Type B pancreatic cell (in vitro differentiated cells): ENCODE results near the gene FUT7. TPM values are rescaled to one million over a fixed set of nuclear protein-coding genes. Genes with fewer than 3 reads are reported as not detected.

Source experiments
- DNase-seq: peaks from one replicate; pipeline ENCODE4 v3.0.0; 2021; ENCODE audit warnings: mixed read lengths; ENCODE audit not compliant: unreplicated experiment; ENCODE audit errors: extremely low spot score
- H3K27ac Mint-ChIP-seq: 2 replicates; pipeline ENCODE4 v1.8.0; 2021; ENCODE audit warnings: mild to moderate bottlenecking, mixed read lengths
- H3K27me3 Mint-ChIP-seq: 2 replicates; pipeline ENCODE4 v1.8.0; 2021; ENCODE audit warnings: mixed read lengths
- H3K36me3 Mint-ChIP-seq: 2 replicates; pipeline ENCODE4 v1.8.0; 2021; ENCODE audit warnings: mixed read lengths
- H3K4me1 Mint-ChIP-seq: one replicate; pipeline ENCODE4 v1.8.0; 2021; ENCODE audit warnings: mixed read lengths; ENCODE audit not compliant: unreplicated experiment
- H3K4me3 Mint-ChIP-seq: 2 replicates; pipeline ENCODE4 v1.8.0; 2021; ENCODE audit warnings: mild to moderate bottlenecking, mixed read lengths
- H3K9me3 Mint-ChIP-seq: 2 replicates; pipeline ENCODE4 v1.8.0; 2021; ENCODE audit warnings: mixed read lengths
- CTCF ChIP-seq: fragments of 200-600 bp; sonication (generic); conservative IDR thresholded peaks from 2 replicates; pipeline ENCODE4 v1.5.0; 2021; ENCODE audit warnings: antibody characterized with exemption, mild to moderate bottlenecking
- total RNA-seq: library from RNA; stranded (reverse); gene quantifications from 2 replicates; pipeline ENCODE4 v1.2.1, GENCODE V29; 2021; ENCODE audit warnings: low replicate concordance

Gene FUT7
- total RNA-seq, 1 donor from 2014 or later: not detected

- Mint-ChIP-seq H3K36me3 (no peaks in the 10 kb centered on the region), H3K27me3 (peaks cover 3% of the 10 kb centered on the region), H3K4me3 (peak overlapping the region; percentile 83), H3K4me1 (peaks cover 12% of the 10 kb centered on the region), H3K9me3 (no peaks in the 10 kb centered on the region), H3K27ac (peak overlapping the region; percentile 86)
- no peak for DNase-seq
- TF ChIP-seq CTCF: peak; percentile 85
Measured at GRCh38 chr9:137067860-137068538, 36.1 kb upstream of the FUT7 start.

DNA sequence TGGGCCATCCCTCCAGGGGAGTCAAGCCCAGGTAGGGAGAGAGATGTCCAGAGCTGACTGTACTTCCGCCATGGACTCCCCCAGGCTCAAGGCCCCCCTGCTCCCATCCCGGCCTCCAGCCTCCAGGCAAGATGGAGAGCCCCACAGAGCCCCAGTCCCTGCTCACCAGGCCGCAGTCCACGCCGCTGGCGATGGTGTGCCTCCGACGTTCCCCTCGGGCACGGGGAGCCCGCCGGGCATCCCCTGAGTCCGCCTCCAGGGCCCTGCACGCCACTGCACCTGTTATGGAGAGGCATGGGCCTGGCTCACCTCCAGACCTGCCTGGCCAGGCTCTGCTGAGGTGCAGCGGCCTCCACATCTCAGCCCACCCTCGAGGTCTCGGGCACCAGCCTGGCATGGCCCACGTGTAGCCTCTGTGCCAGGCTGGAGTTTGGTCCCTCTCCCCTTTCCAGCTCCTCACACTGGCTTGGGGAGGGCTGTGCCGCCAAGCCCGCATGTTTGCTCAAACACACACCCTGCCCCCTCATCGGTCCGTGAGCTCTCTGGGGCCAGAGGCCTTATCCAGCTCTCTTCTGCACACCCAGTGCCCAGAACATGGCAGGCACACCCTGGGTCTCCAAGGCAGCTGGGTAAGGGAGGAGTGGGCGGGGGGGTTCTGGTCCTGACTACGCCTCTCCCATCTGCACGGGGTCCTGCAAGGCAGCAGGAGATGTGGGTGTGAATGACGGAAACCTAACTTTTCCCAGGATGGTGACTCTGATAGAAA is 34.4 kb upstream of the FUT7 start:
- Mint-ChIP-seq H3K27ac (no peak overlapping the region), H3K4me3 (no peak overlapping the region), H3K27me3 (peaks cover 3% of the 10 kb centered on the region), H3K9me3 (no peaks in the 10 kb centered on the region), H3K36me3 (no peaks in the 10 kb centered on the region), H3K4me1 (peaks cover 8% of the 10 kb centered on the region)
- no peak for DNase-seq
- no peak for TF ChIP-seq CTCF

- Mint-ChIP-seq H3K9me3 (no peaks in the 10 kb centered on the region), H3K4me1 (peaks cover 4% of the 10 kb centered on the region), H3K4me3 (no peak overlapping the region), H3K27me3 (peaks cover 3% of the 10 kb centered on the region), H3K27ac (no peak overlapping the region), H3K36me3 (no peaks in the 10 kb centered on the region)
- no peak for TF ChIP-seq CTCF
- no peak for DNase-seq
Measured at GRCh38 chr9:137065336-137065967, 33.6 kb upstream of the FUT7 start.

DNA sequence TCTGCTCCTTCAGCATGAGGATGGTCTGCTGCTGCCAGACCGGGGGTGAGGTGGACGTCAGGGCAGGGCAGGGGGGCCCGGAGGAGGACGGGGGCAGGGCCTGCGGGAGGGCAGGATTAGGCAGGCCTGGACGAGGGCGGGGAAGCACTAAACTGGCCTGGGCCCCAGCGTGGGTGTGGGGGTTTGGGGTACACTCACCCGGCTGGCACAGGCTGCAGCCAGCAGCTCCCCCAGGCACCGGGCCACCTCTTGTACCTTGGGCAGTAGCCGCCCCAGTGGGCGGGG is 32.9 kb upstream of the FUT7 start:
- H3K27ac Mint-ChIP-seq: no peak overlapping the region
- H3K4me1 Mint-ChIP-seq: peaks cover 4% of the 10 kb centered on the region
- no peaks in the 10 kb centered on the region for H3K36me3 Mint-ChIP-seq
- no peak overlapping the region for H3K4me3 Mint-ChIP-seq
- peaks cover 8% of the 10 kb centered on the region for H3K27me3 Mint-ChIP-seq
- no peak for TF ChIP-seq CTCF
- H3K9me3 Mint-ChIP-seq: no peaks in the 10 kb centered on the region
- DNase-seq: no peak

DNA sequence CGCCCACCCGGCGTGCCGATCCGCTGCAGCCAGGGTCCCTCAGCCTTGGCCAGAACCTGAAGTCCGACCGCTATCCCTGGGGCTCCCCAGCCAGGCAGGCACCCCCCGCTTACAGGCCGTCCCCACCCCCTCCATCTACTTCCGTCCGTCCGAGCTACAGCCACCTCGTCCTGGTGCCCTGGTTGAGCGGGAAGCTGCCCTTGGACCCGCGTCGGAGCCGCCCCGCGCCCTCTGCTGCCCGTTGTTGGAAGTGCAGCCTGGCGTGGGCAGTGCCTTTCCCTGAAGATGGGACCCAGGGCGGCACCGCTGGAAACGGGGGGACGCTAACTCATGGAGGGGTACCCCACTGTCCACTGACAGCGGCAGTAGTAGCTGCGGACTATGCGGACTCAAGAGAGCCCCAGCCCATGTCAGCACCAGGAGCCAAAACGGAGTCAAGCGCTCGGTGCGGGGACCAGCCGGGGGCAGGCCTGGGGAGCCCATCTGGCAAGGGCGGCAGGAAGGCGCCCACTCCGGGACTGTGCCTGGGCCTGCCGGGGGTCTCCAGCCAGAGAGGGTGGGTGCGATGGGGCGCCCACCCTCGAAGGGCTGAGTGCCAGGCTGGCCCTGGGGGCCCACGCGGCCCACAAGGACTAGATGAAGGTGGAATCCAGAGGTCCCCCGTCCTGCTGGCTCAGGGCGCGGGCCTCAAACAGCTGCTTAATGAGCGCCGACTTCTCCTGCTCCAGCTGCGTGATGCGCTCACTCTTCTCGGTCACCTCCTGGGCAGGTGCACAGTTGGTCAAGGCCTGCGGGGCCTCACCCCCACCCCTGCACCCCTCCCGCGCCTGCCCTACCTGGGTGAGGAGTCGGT is 32.4 kb upstream of the FUT7 start:
- H3K4me1 Mint-ChIP-seq: peaks cover 4% of the 10 kb centered on the region
- TF ChIP-seq CTCF: peak; percentile 94
- H3K27ac Mint-ChIP-seq: no peak overlapping the region
- peaks cover 8% of the 10 kb centered on the region for H3K27me3 Mint-ChIP-seq
- DNase-seq: no peak
- H3K4me3 Mint-ChIP-seq: no peak overlapping the region
- no peaks in the 10 kb centered on the region for H3K36me3 Mint-ChIP-seq
- no peaks in the 10 kb centered on the region for H3K9me3 Mint-ChIP-seq
